HK-2 (cell line): ENCODE results near the gene RASEF.
"Not testable (repeated sequence)": the region's sequence is repeated elsewhere in the genome, so short reads cannot be mapped to it uniquely, and the experiment has no call there.

Source experiments
- DNase-seq: peaks from one replicate; pipeline ENCODE4 v3.0.0-alpha.2; 2018; ENCODE audit not compliant: unreplicated experiment

RASEF gene

GRCh38 chr9:82970359-82970758 lies 92.6 kb downstream of the RASEF start:
- DNase-seq = no peak

- no peak for DNase-seq
These were observed 93.7 kb downstream of the RASEF start for GRCh38 chr9:82969291-82969690.

- DNase-seq = no peak
These were observed 94.1 kb downstream of the RASEF start for GRCh38 chr9:82968816-82969215.

GRCh38 chr9:82968388-82968787 lies 94.6 kb downstream of the RASEF start:
- DNase-seq = no peak

GRCh38 chr9:82961504-82962125 lies 101.3 kb downstream of the RASEF start:
- DNase-seq = peak; percentile 64

GRCh38 chr9:82957529-82958379 lies 105.2 kb downstream of the RASEF start:
- no peak for DNase-seq

- no peak for DNase-seq
These were observed 113.7 kb downstream of the RASEF start for GRCh38 chr9:82949203-82949602.

- DNase-seq = no peak
These were observed 122.6 kb downstream of the RASEF start for GRCh38 chr9:82940376-82940775.

GRCh38 chr9:82939451-82939850 lies 123.5 kb downstream of the RASEF start:
- DNase-seq = peak; percentile 49

GRCh38 chr9:82938426-82939218 lies 124.3 kb downstream of the RASEF start:
- DNase-seq = no peak

- not testable (repeated sequence) for DNase-seq
These were observed 126.4 kb downstream of the RASEF start for GRCh38 chr9:82936561-82936960.

GRCh38 chr9:82934949-82935348 lies 128.0 kb downstream of the RASEF start:
- DNase-seq = no peak

GRCh38 chr9:82934025-82934424 lies 128.9 kb downstream of the RASEF start:
- not testable (repeated sequence) for DNase-seq

- no peak for DNase-seq
These were observed 132.8 kb downstream of the RASEF start for GRCh38 chr9:82930116-82930515.
